GM04504 (cell line): Measurements from ENCODE around the gene CDH4.

ENCODE experiments used
- DNase-seq: peaks from one replicate; pipeline ENCODE4 v3.0.0-alpha.2; 2012; ENCODE audit warnings: low read depth

Gene CDH4

DNA sequence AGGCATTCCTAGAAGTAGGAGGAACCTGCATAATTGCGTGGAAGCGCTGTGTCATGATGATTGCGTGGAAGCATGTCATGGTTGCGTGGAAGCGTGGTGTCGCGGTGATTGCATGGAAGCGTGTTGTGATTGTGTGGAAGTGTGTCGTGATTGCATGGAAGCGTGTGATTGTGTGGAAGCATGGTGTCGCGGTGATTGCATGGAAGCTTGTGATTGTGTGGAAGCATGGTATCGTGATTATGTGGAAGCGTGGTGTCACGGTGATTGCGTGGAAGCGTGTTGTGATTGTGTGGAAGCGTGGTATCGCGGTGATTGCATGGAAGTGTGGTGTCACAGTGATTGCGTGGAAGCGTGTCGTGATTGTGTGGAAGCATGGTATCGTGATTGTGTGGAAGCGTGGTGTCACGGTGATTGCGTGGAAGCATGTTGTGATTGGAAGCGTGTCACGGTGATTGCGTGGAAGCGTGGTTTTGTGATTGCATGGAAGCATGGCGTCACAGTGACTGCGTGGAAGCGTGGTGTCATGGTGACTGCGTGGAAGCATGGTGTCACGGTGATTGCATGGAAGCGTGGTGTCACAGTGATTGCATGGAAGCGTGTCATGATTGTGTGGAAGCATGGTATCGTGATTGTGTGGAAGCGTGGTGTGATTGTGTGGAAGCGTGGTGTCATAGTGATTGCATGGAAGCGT, 667.8 kb downstream of the CDH4 start:
- no peak for DNase-seq

DNA sequence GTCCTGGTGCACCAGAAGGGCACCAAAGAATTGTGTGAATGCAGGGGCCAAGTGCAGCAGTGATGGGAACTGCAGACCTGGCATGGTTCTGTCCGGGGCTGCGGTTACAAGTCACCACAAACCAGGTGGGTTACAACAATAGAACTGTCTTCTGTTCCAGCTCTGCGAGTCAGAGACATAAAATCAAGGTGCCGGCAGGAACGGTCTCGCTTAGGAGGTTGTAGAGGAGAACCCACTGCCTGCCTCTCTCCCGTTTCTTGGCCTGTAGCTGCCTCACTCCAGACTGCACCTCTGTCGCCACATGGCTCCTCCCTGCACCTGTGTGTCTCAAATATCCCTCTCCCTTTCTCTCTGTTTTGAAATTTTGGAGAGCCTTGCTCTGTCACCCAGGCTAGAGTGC, 670.4 kb downstream of the CDH4 start:
- no peak for DNase-seq

DNA sequence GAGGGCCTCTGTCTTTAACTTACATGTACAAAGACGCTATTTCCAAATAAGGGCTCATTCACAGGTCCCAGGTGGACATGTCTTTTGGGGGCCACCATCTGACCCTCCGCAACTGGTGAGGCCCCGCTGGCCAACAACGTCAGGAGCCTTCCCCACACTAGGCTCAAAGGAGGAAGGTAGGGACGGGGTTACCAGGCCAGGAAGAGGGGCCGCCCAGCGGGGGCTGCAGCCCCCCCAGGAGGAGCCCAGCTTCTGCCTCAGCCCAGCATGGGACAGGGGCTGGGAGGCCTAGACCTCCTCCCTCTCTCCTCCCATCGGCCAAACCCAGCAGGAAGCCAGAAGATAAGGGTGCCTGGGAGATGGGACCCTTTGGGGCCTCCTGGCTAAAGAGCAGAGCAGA, 670.9 kb downstream of the CDH4 start:
- no peak for DNase-seq

DNA sequence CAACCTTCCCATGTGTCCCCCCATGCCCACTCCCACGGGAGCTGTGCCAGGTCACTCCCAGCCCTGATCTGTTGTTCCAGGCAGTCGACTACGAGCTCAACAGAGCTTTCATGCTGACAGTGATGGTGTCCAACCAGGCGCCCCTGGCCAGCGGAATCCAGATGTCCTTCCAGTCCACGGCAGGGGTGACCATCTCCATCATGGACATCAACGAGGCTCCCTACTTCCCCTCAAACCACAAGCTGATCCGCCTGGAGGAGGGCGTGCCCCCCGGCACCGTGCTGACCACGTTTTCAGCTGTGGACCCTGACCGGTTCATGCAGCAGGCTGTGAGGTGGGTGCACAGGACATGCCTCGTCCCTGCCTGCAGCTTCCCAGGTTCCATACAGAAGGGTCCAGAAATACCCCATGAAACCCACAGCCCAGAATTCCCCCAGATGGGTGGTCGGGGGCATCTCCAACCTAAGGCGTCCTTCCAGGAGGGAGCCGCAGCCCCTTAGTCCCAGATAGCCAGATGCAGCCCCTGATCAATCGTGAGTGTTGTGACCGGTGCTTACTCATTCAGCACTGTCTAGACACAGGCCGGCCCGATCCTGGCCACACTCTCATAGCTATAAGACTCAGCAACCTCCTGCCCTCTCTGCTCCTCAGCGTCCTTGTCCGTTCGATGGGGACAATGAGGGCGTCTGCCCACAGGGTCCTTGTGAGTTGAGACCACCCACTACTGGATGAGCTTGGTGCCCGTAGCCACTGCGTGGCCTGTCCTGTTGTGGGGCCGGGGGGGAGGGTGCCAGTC, 671.5 kb downstream of the CDH4 start:
- DNase-seq = no peak

DNA sequence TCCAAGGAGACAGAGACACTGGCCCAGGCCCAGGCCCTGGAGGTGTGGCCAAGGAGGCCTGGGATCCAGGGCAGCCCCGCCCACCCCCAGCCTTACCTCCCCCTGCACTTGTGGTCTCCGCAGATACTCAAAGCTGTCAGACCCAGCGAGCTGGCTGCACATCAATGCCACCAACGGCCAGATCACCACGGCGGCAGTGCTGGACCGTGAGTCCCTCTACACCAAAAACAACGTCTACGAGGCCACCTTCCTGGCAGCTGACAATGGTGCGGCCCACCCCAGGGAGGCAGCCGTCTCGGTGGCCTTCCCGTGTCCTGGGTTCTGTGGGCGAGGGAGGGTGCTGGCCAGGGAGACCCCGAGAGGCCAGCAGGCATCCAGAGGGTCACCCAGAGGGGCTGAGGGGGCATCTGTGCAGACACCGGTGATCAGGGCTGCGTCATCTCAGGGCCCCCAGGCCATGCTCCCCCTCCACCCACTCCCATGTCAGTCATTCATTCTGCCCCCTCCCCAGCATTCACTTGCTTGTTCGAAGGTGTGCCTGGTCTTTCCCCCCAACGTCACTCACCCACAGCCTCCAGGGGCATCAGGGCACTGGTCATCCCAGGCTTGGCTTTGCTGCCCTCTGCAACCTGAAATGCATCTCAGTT, 672.3 kb downstream of the CDH4 start:
- no peak for DNase-seq

DNA sequence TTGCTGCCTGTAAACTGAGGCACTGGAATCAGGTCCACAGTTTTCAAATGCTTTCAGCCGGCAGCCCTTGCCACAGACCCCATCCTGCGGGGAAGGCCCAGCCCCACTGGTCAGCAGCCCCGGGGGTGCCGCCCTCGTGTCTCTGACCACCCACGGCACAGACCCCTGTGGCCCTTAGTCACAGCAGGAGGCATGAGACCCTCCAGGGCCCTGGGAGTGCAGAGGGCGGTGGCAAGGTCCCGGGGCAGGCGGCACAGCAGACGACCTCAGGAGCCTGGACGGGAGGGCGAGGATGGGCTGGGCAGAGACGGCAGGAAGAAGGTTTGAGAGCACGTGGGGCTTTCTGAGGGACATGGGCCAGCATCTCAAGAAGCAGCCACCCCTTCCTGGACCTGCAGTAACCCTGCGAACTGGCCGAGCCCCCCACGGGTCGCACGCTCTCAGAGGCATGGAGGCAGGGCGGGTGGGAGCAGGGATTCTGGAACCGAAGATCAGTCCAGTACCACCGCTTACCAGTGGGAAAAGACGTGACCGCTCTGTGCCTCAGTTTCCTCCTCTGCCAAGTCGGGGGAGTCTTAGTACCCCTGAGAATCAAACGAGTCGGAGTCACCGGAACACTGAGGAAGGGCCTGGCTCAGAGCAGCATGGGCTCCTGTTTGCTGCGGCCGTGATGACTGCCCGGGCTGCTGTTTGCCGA, 672.9 kb downstream of the CDH4 start:
- DNase-seq = no peak

DNA sequence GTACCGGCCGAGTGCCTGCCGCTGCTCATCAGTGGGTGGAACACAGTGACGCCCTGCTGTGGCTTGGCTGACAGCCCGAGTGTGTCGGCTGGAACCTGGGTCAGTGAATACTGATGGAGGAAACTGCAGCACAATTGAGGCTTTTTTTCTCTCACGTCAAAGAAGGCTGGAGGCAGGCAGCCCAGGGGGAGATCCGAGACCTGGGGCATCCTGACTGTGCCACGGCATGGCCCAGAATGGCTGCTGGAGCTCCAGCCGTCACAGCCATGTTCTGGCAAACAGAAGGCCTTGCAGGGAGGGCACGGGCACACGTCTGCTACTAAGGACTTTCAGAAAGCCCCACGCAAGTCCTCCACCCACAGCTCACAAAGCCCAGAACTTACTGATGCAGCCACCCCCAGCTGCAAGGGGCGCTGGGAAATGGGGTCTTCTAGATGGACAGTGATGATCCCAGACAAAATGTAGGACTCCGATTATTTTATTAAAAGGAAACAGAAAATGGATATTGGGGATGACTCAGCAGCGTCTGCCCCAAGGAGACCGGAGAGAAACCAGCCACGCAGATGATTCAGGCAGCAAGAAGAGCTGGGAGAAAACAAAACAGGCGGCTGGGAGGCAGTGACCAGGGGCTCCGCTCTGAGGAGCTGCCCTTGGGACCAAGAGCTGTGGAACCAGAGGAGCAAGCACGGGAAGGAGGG, 673.6 kb downstream of the CDH4 start:
- no peak for DNase-seq

DNA sequence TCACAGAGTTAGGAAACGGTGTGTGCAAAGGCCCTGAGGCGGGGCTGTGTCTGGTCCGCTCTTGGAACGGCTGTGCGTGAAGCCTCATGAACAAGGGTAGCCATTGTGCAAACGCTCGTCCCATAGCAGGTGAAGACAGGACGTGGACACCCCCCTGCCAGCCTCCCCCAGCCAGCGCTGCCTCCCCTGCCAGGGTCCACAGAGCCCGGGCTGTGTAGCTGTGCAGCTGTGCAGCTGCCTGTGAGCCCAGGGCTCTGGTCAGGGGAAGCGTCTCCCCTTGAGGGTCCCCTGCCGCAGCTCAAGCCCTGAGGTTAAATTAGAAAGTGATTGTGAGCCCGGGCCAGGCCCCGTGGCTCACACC, 674.2 kb downstream of the CDH4 start:
- no peak for DNase-seq

DNA sequence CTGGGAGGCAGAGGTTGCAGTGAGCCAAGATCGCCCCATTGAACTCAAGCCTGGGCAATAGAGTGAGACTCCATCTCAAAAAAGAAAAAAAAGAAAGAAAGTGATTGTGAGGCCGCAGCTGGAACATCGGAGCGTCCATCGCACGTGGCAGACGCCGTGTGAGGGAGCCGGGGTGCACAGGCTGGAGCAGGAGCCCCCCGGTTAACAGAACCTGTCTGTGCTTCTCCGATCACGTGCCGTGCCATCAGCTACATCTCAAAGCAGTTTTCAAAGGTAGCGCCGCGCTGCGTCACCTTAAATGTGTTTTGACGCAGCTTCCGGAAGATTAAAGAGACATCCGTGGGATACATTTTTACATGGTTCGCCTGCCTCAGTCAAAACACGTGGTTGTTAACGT, 674.7 kb downstream of the CDH4 start:
- DNase-seq = no peak

DNA sequence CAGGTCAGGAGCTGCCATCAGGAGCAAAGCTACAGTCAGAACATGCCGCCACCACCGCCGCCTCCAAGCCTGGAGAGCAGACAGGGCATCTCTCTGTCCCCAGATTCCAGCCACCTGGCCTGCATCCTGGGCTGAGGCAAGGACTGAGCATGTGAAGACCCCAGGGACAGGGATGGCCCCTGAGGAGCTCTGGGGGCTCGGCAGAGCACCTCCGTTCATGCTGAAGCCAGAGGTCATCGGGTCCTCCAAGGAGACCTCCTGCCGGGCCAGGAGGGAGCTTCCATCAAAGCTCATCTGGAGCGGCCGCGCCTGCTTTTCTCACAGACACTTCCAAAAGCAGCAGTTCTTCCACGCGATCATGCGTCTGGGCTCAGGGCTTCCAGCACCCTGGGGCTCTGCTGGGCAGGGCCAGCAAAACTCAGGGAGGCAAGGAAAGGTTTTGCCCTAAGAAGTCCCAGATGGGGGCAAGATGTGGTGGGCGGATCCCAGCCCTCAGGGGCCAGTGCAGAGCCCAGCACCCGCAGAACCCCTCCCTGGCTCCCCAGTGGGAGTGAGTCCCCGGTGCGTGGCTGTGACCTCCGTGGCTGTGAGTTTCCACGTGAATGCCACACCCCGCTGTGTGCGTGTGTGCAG, 675.2 kb downstream of the CDH4 start:
- no peak for DNase-seq

DNA sequence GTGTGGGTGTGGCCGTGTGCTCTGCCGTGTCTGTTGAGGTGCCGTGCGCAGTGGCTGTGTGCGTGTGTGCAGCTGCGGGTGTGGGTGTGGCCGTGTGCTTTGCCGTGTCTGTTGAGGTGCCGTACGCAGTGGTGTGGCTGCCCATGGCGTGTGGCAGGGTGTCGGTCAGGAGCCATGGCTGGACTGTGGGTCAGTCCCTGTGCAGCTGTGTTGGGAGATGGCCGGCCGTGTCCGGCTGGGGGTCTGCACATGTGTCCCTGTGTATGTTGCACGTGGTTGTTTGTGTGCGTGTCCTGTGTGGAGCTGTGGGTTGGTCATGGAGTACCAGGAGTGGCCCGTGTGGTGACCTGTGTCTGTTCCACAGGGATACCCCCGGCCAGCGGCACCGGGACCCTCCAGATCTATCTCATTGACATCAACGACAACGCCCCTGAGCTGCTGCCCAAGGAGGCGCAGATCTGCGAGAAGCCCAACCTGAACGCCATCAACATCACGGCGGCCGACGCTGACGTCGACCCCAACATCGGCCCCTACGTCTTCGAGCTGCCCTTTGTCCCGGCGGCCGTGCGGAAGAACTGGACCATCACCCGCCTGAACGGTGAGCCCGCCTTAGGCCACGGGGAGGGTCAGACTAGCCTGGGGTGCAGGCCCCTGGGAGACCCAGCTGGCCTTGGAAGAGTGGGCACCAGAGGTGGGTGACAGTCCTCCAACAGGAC, 675.9 kb downstream of the CDH4 start:
- DNase-seq = no peak

DNA sequence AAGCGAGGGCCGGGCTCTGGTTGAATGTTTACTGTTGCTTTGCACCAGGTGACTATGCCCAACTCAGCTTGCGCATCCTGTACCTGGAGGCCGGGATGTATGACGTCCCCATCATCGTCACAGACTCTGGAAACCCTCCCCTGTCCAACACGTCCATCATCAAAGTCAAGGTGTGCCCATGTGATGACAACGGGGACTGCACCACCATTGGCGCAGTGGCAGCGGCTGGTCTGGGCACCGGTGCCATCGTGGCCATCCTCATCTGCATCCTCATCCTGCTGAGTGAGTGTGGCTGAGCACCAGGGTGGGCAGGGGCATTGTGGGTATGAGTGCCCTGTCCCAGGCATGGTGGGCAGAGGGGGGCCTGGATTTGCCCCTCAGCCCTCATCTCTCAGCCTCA, 677.5 kb downstream of the CDH4 start:
- no peak for DNase-seq

DNA sequence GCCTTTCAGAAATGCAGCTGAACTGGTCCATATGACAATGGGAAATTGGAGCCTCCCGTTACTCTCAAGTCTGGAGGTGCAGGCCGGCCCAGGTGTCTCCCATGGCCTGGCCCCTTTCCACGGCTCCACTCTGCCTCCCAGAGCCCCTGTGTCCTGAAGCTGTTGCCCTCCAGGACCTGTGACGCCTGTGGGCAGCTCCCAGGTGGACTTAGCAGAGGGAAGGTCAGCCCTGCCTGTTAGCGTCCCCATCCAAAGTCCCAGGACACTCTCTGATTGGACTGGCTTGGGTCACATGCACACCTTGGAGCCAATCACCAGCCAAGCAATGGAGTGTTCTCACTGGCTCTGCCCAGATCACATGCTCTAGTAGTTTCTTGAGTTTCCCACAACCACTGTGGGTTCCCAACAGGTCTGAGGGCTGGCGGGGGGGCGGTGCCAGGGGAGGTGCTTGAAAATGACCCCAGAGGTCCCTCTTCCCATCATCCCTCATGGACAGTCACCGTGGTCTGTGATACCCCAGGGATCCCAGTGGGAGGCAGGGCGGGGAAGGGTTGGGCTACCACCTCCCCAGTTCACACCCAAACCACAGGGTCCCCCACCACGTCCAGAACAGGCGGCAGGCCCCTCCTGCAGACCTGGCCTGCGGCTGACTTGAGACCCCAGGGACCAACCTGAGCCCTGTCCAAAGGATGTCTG, 678.1 kb downstream of the CDH4 start:
- no peak for DNase-seq

DNA sequence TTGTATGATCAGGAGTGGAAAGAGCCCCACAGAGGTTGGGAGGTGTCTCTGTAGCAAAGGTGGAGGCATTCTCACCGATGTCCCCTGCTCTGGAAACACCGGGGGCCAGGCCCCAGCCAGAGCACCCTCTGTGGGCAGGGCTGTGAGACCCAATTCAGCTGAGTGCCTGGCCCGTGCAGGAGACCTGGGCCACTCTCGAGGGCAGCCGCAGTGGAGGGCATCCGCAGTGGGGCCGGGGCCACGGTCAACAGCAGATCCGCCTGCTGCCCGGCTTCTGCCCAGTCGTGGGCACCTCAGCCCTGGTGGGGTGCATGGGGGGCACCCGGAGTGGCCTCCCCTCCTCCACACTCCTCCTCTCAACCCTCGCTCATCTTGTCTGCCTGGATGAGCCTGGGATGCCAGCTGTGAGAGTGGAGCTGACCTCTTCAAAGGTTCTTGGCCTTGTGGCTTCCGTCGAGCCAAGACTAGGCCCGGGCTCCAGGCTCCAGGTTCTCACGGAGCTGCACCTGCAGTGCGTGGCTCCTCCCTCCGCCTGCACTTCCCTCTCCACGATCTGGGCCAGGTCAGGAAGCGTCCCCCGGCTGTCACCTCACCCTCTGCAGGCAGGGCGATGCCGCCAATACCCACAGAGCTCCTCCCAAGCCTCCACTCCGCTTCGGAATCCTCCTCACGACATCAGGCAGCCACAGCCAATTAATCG, 678.9 kb downstream of the CDH4 start:
- DNase-seq = no peak

DNA sequence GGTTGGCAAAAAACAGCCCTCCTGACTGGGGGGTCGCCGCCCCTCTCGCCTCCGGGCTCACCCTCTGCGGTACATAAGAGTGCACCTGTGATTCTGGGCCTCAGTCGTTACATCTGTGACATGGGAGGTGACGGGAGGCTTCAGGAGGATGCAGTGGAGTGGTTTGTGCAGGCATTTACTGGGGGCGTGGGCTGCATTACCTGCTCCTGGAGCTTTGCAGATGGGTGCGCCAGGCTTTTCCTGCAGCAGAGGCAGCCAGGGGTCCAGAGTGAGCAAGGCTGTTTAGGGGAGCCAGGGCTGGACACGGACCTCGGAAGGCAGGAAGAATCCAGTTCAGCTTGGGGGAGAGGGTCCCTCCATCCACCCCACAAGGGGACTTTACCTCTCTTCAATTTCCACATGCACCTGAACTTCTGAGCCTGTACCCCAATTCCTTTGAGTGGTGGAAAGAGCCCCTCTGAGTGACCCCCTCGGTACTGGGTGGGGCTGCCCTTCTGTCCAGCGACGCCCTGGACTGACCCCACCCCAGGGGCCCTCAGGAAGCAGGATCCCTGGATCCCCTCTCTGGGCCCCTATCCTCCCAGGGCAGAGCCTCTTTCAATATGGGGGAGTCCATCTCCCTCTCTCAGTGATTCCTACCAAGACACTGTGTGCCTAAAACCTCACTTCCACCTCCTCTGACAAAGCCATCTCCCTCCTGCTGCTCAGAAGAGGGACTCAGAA, 679.6 kb downstream of the CDH4 start:
- no peak for DNase-seq

DNA sequence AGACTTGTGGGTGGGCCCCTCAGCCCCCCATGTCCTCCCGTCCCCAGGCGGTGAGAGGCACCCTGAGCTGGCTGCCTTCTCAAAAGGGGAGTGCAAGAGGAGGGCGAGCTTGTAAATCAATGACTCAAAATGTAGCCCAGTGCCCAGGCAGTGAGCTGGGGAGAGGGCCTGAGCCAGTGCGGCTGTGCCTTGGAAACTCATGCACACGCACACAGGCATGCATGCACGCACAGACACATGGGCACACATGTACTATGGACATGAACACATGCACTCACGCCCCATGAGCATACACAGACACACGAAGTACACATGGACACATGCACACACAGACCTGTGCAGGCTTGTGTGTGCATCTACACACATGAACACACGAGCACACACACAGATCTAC, 680.1 kb downstream of the CDH4 start:
- no peak for DNase-seq

DNA sequence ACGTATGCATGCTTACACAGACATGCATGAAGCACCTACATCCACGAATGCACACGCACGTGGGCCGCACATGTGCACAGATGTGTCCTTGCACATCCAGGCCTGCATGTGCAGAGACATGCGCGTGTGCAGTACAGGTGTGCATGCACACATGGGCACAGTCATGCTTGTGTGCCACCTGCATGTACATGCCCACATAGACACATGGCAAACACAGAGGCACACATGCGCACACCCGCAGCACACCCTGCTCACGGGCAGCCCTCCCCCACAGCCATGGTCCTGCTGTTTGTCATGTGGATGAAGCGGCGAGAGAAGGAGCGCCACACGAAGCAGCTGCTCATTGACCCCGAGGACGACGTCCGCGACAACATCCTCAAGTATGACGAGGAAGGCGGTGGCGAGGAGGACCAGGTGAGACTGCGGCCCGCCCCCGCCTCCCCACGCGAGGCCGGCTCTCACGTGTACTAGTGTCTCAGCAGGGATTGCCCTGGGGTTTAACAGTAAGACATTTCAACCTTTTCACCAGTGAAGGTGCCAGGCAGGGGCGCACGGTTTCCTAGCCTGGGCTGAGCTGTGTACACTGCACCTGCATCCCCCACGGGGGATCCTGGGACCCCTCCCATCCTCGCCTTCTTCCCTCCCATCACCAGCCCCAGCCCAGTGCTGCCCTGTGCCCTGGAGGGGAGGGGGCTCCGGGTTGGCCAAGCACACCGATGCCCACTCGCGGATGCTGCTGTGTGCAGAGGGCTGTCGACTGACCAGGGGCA, 680.8 kb downstream of the CDH4 start:
- no peak for DNase-seq

DNA sequence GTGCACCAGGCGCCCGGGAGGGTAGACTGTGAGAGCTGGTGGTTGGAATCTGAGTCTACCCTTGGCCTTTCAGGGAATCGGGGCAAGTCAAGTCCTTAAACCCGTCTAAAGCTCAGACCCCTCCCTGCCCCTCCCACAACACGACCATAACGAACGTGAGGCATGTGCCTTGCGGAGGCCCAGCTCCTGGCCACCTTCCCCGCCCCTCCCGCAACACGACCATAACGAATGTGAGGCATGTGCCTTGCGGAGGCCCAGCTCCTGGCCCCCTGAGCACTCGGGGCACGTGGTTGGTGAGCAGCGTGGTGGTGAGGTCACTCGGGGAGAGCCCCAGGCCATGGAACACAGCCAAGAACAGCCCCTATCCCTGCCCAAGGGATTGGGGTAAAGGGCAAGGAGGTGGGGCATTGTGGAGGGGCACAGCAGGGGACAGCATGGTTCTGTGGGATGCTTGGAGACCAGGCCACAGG, 681.5 kb downstream of the CDH4 start:
- DNase-seq = no peak
